Subcutaneous adipose tissue (tissue), 4 donors: ENCODE measurements around the gene GALNS. TPM values are rescaled to one million over a fixed set of nuclear protein-coding genes. Genes with fewer than 3 reads are reported as not detected.

Experiments used
- total RNA-seq, 4 donors: library from RNA; depleted of rRNA; stranded (reverse); fragments of >200 nt; gene quantifications; one replicate each; pipeline ENCODE4 v1.1.0, GENCODE V29; 2016
- TF ChIP-seq, protein P1 (sequence below): fragments of 450-650 bp; IDR thresholded peaks from one replicate; pipeline ENCODE4 v1.5.1; 2016; ENCODE audit warnings: low read depth, mild to moderate bottlenecking, control low read depth, antibody characterized with exemption, moderate library complexity

The GALNS gene
- total RNA-seq, 4 donors from 2014 or later: 17.2 to 48.6 (median 18.2) TPM

DNA sequence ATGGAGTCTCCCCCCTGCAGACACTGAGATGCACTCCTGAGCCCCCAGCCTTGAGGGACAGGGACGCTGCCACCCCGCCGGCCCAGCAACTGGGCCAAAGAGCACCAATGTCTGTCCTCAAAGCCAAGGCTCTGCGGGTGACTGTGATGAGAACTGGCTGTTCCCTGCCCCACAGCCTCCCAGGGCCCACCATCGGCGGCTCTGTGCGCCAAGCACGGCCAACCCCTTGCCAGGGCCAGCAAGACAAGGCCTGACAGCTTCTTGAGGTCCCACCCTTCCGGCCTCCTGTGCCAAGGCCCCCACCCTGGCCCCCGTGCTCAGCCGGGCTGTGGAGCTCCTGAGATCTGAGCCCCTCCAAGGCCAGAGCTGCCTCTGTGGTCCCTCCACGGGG is 43.9 kb upstream of the GALNS start:
- TF ChIP-seq, protein P1, sequence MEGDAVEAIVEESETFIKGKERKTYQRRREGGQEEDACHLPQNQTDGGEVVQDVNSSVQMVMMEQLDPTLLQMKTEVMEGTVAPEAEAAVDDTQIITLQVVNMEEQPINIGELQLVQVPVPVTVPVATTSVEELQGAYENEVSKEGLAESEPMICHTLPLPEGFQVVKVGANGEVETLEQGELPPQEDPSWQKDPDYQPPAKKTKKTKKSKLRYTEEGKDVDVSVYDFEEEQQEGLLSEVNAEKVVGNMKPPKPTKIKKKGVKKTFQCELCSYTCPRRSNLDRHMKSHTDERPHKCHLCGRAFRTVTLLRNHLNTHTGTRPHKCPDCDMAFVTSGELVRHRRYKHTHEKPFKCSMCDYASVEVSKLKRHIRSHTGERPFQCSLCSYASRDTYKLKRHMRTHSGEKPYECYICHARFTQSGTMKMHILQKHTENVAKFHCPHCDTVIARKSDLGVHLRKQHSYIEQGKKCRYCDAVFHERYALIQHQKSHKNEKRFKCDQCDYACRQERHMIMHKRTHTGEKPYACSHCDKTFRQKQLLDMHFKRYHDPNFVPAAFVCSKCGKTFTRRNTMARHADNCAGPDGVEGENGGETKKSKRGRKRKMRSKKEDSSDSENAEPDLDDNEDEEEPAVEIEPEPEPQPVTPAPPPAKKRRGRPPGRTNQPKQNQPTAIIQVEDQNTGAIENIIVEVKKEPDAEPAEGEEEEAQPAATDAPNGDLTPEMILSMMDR: no peak

DNA sequence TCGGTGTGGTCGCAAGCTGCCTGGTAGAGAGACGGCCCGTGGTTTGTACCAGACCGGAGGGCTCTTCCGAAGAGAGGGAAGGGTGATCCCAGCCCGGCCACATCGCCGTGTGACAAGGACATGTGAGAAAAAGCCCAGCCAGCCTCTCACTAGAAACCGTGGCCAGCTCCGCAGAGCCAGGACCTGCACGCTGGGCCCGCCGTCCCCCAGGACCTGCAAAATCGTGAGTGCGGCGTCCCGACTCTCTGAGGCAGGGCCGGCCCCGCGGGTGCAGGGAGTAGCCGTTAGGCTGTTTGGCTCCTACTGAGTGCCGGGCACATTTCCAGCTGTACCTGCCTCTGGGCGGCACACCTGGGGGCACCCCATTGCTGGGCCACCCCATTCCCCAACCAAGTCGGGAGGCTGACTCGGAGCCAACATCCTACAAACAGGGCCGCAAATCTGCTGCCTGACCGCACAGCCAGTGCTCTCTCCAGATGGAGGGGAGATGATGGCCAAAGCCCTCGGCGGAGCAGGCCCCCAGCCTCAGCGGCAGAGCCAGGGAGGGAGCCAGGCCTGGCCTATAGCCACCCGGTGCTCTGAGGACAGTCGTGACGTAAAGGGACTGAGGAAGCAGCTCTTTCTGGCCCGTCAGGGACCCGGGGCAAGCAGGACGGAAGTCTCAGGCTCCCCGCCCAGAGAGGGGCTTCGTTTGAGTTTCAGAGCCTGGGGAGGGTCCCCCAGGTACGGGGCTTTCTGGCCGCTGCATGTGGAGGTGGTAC is 43.3 kb upstream of the GALNS start:
- TF ChIP-seq, protein P1: no peak

DNA sequence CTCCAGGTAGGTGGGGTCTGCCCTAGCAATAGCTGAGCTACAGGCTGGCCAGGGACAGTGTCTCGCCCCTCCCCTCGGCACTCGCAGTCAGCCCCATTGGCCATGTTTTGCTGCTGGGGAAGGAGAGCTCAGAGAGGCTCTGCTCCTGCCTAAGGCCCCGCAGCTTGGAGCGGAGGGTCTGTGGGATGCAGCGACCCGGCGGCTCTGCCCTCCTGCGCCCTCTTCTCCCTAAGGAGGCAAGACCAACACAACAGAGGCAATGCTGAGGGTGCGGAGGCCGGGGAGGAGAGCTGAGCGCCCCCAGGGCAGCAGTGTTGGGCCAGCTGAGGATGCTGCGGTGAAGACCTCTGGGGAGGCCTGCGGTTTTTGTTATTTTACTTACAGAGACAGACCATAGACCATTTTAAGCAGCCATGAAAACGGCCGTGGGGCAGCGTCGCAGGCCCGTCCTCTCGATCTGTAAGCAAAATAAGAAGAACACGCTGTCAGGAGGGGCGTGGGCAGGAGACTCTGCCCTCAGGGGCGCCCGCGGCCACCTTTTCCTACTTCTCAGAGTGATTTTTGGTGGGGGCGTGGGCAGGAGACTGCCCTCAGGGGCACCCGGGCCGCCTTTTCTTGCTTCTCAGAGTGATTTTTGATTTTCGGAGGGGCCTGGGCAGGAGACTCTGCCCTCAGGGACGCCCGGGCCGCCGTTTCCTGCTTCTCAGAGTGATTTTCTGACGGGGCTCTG is 41.1 kb upstream of the GALNS start:
- TF ChIP-seq, protein P1: no peak

DNA sequence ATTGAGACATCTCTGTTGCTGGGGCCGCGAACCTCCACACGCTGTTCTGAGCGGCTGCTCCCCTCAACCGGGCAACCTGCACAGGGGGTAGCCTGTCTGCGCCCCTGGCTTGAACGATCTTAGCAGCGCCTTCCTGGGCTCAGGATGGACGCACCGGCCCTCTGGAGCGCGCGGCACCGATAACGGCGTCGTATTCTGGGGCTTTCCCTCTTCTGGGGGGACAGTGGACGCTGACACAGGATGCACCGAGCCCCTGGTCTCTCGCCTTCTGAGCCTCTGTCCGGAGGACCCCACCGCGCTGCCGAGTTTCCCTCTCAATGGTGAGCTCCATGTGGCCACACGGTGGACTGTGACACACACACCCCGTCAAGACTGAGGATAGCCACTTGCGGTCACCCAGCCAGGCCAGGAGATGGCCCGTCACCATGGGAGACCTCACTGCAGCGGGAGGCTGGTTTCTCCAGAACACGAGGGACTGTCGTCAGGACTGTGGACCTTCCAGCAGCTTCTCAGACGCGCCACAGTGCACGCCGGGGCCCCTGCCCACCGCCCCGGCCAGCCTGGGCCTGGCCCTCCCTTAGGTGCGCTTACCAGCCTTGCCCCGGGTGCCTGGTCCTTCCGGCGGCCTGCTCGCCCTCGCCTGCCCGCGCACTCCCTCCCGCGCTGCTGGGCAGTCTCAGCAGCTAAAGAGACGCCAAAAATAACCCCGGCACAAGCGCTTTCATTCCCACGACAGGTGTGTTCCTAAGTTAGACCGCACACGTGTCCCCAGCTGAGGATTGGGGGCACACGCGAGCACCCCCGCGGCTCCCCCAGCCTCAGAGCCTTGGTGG is 39.7 kb upstream of the GALNS start:
- TF ChIP-seq, protein P1: no peak

DNA sequence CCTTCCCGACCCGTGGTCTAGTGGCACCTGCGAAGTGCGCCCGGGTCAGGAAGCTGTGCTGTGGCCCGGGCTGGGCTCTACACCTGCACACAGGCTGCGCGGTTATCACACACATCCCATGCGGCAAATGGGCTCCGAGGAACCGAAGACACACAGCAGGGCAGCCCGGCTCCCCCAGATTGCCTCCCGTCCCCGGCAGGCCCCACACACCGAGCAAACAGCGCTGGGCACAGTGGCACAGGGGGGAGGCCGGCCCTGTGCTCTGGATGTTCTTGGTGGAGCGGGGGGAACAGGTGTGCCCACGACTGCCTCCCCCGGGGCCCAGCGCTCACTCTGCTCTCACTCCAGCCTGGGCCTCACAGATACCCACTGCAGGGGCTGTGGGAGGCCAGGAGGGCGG is 38.6 kb upstream of the GALNS start:
- TF ChIP-seq, protein P1: no peak

DNA sequence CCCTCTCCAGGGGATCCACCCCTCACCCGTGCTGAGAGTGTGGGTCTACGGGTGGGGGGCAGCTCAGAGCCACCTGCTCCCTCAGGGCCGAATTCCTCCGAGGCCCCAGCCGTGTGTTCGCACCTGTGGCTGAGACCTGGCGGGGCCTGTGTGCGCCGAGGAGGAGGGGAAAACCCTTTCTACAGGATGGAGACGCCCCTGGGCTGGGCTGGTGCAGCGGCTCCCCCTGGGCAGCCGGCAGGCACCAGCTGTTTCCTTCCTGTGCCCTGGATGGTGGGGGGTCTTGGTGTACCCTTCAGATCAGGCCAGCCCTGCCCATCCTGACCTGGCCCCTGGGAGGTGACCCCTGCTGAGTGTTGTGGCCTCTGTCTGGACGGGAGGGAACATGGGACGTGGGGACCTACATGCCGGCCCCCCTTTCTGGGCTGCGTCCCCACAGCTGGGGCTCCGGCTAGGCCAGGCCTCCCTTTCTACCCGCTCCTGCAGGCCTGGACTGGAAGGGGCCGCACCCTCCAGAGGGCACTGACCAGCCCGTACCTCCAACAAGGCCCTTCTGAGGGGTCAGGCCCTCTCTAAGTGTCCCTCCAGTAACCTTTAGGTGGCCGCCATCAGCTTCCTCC is 38.0 kb upstream of the GALNS start:
- TF ChIP-seq, protein P1: no peak
